ENCODE measurements around the gene CD2BP2.

CD2BP2 gene

GRCh38 chr16:30378236-30379157 lies 23.4 kb upstream of the CD2BP2 start:
- peak; percentile 98 for DNase-seq

- peak; percentile 92 for DNase-seq
Observed at GRCh38 chr16:30377812-30378235, 22.7 kb upstream of the CD2BP2 start.

- DNase-seq: no peak
Observed at GRCh38 chr16:30377050-30377811, 22.1 kb upstream of the CD2BP2 start.

- DNase-seq: no peak
Observed at GRCh38 chr16:30376461-30376902, 21.4 kb upstream of the CD2BP2 start.

- DNase-seq: no peak
Observed at GRCh38 chr16:30375864-30376263, 20.8 kb upstream of the CD2BP2 start.

- no peak for DNase-seq
Observed at GRCh38 chr16:30374538-30374937, 19.4 kb upstream of the CD2BP2 start, which contains the start of gene MYL11. Gene MYL11, plus strand, starts transcription at chr16:30374802. Its CDS starts 56 bp downstream, at chr16:30374858.

GRCh38 chr16:30372725-30373124 lies 17.6 kb upstream of the CD2BP2 start:
- no peak for DNase-seq

GRCh38 chr16:30372038-30372712 lies 17.1 kb upstream of the CD2BP2 start:
- DNase-seq: no peak

GRCh38 chr16:30371248-30371816 lies 16.2 kb upstream of the CD2BP2 start:
- no peak for DNase-seq

GRCh38 chr16:30370456-30371247 lies 15.5 kb upstream of the CD2BP2 start, which contains the start of gene TBC1D10B:
Gene TBC1D10B, minus strand, starts transcription at chr16:30370494. Its CDS starts 311 bp downstream, at chr16:30370183.
- DNase-seq: peak; percentile 100

- DNase-seq: no peak
Observed at GRCh38 chr16:30369938-30370455, 14.9 kb upstream of the CD2BP2 start.

- DNase-seq: no peak
Observed at GRCh38 chr16:30369091-30369937, 14.2 kb upstream of the CD2BP2 start.

GRCh38 chr16:30368792-30369090 lies 13.6 kb upstream of the CD2BP2 start:
- DNase-seq: no peak

GRCh38 chr16:30368122-30368791 lies 13.1 kb upstream of the CD2BP2 start:
- DNase-seq: peak; percentile 61

GRCh38 chr16:30367349-30368009 lies 12.4 kb upstream of the CD2BP2 start:
- no peak for DNase-seq

- DNase-seq: no peak
Observed at GRCh38 chr16:30366511-30366910, 11.4 kb upstream of the CD2BP2 start.

GRCh38 chr16:30365200-30365599 lies 10.1 kb upstream of the CD2BP2 start:
- DNase-seq: no peak

GRCh38 chr16:30361180-30361579 lies 6.1 kb upstream of the CD2BP2 start:
- DNase-seq: no peak

GRCh38 chr16:30359871-30360170 lies 4.7 kb upstream of the CD2BP2 start:
- no peak for DNase-seq
